ENCODE measurements around the gene LOXL1.

The LOXL1 gene

DNA sequence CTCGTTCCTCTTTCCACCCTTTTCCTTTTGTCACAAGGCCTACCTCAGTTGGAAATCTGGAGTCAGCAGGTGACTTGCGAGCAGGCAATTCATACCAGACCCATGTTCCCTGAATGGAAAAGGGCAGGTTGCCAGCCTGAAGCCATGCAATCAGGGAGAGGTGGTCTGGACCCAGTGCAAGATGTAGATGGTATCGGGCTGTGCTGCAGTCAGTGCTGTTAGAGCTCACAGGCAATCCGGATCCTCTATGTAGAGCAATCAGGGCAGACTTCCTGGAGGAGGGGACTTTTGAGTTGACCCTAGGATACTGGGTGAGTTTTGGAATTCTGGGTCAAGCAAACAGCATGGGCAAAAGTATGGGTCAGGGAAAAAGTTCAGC lies 18.9 kb downstream of the LOXL1 start:
- no peak overlapping the region for H2AFZ ChIP-seq (ENCODE audit: low read length)
- no peak overlapping the region for H3K4me3 ChIP-seq (ENCODE audit: low read depth, low read length, poor library complexity, severe bottlenecking)
- H3K9ac ChIP-seq (ENCODE audit: low read length): no peak overlapping the region
- no peaks in the 10 kb centered on the region for H3K9me3 ChIP-seq (ENCODE audit: low read length)
- H3K79me2 ChIP-seq (ENCODE audit: insufficient read depth, low read length): no peaks in the 10 kb centered on the region
- 0 out of 2 replicates have a peak, but pooled peaks cover 7% of the 10 kb centered on the region for H3K27me3 ChIP-seq (ENCODE audit: insufficient read depth, low read length)
- no peaks in the 10 kb centered on the region for H3F3A ChIP-seq (ENCODE audit: insufficient read depth, low read length)
- H3K4me2 ChIP-seq (ENCODE audit: low read length): no peak overlapping the region
- H3K4me1 ChIP-seq (ENCODE audit: insufficient read depth, low read length, severe bottlenecking): no peaks in the 10 kb centered on the region
- no peaks in the 10 kb centered on the region for H4K20me1 ChIP-seq (ENCODE audit: insufficient read depth, low read length)
- TF ChIP-seq EZH2 (IDR thresholded peaks at IDR 0.05; ENCODE audit: borderline replicate concordance, low read length) (no peak), CTCF (IDR thresholded peaks at IDR 0.05; ENCODE audit: low read length) (no peak)
- no peaks in the 10 kb centered on the region for H3K9me2 ChIP-seq (ENCODE audit: low read depth, low read length)
- no peaks in the 10 kb centered on the region for H3K36me3 ChIP-seq (ENCODE audit: insufficient read depth, low read length)
- H3K27ac ChIP-seq (ENCODE audit: low read depth, low read length, poor library complexity, severe bottlenecking): no peak overlapping the region

DNA sequence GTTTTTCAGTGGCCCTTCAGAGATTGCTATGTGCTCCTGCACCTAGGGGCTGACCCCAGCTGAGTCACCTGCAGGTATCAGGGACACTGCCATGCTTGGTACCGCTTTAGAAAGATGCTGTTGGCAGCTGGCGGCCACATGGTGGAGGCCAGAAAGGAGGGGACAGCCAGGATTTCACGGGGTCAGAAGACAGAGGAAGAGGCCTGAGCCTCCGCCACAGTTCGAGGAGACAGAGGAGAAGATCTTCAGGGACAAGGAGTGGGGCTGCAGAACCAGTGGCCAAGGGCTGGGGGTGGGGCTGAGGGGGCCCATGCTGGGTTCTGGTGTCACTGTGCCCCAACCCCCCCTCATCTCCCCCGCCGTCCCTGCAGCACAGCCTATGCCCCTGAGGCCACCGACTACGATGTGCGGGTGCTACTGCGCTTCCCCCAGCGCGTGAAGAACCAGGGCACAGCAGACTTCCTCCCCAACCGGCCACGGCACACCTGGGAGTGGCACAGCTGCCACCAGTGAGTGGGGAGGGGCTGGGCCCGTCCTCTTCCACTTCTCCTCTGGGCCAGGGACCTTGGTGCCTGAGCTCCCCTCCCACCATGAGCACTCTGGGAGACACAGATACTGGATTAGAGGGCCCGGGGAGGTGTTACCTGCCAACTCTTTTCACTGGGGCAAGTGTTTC lies 19.9 kb downstream of the LOXL1 start:
- Histone ChIP-seq H4K20me1 (ENCODE audit: insufficient read depth, low read length) (no peaks in the 10 kb centered on the region), H3K9me3 (ENCODE audit: low read length) (no peaks in the 10 kb centered on the region), H3K4me1 (ENCODE audit: insufficient read depth, low read length, severe bottlenecking) (no peaks in the 10 kb centered on the region), H3K9me2 (ENCODE audit: low read depth, low read length) (no peaks in the 10 kb centered on the region), H3K36me3 (ENCODE audit: insufficient read depth, low read length) (no peaks in the 10 kb centered on the region), H3K79me2 (ENCODE audit: insufficient read depth, low read length) (no peaks in the 10 kb centered on the region), H3K27me3 (ENCODE audit: insufficient read depth, low read length) (0 out of 2 replicates have a peak, but pooled peaks cover 4% of the 10 kb centered on the region), H3K4me2 (ENCODE audit: low read length) (no peak overlapping the region), H3F3A (ENCODE audit: insufficient read depth, low read length) (no peaks in the 10 kb centered on the region), H3K9ac (ENCODE audit: low read length) (no peak overlapping the region), H2AFZ (ENCODE audit: low read length) (no peak overlapping the region), H3K27ac (ENCODE audit: low read depth, low read length, poor library complexity, severe bottlenecking) (no peak overlapping the region), H3K4me3 (ENCODE audit: low read depth, low read length, poor library complexity, severe bottlenecking) (no peak overlapping the region)
- TF ChIP-seq CTCF (IDR thresholded peaks at IDR 0.05; ENCODE audit: low read length): no peak

DNA sequence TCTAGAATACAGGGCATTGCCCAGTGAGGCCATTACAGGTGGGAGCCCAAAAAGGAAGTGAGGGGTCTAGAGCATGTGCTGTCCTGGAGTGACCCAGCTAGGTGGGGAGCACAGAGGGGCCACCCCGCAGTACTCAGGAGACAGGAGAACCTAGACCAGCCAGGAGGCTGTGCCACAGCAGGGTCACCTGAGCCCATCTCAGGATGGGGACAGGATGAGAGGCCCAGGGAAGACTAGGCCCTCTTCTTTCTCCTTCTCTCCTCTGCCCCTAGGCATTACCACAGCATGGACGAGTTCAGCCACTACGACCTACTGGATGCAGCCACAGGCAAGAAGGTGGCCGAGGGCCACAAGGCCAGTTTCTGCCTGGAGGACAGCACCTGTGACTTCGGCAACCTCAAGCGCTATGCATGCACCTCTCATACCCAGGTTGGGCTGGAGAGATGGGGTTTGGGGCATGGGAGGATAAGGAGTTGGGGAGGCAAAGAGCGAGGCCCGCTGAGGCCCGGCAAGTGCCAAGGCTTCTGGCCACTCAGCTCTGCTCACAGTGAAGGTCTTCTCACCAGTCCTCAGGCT lies 20.6 kb downstream of the LOXL1 start:
- no peaks in the 10 kb centered on the region for H3F3A ChIP-seq (ENCODE audit: insufficient read depth, low read length)
- H3K9me3 ChIP-seq (ENCODE audit: low read length): no peaks in the 10 kb centered on the region
- H3K36me3 ChIP-seq (ENCODE audit: insufficient read depth, low read length): no peaks in the 10 kb centered on the region
- H3K9ac ChIP-seq (ENCODE audit: low read length): no peak overlapping the region
- no peak overlapping the region for H3K4me3 ChIP-seq (ENCODE audit: low read depth, low read length, poor library complexity, severe bottlenecking)
- H3K79me2 ChIP-seq (ENCODE audit: insufficient read depth, low read length): no peaks in the 10 kb centered on the region
- no peaks in the 10 kb centered on the region for H4K20me1 ChIP-seq (ENCODE audit: insufficient read depth, low read length)
- TF ChIP-seq CTCF (IDR thresholded peaks at IDR 0.05; ENCODE audit: low read length) (no peak), EZH2 (IDR thresholded peaks at IDR 0.05; ENCODE audit: borderline replicate concordance, low read length) (no peak)
- H3K4me2 ChIP-seq (ENCODE audit: low read length): no peak overlapping the region
- H3K27ac ChIP-seq (ENCODE audit: low read depth, low read length, poor library complexity, severe bottlenecking): no peak overlapping the region
- H3K9me2 ChIP-seq (ENCODE audit: low read depth, low read length): no peaks in the 10 kb centered on the region
- H3K4me1 ChIP-seq (ENCODE audit: insufficient read depth, low read length, severe bottlenecking): no peaks in the 10 kb centered on the region
- no peak overlapping the region for H2AFZ ChIP-seq (ENCODE audit: low read length)
- 0 out of 2 replicates have a peak, but pooled peaks cover 4% of the 10 kb centered on the region for H3K27me3 ChIP-seq (ENCODE audit: insufficient read depth, low read length)
